Caco-2 (cell line): Measurements from ENCODE around the gene CASTOR1. TPM values are rescaled to one million over a fixed set of nuclear protein-coding genes. Genes with fewer than 3 reads are reported as not detected.

Source experiments
- BruUV-seq: library from RNA; stranded (reverse); fragments of 400-500 nt; replicated peaks from 2 replicates; lab custom pipeline; 2021; lab: Mats Ljungman, UMichigan
- CTCF ChIA-PET: fragments of 300-600 bp; sonication (Branson Sonifier 250); formaldehyde crosslinking; loops from one replicate; lab custom pipeline; 2022; ENCODE audit warnings: antibody characterized with exemption; lab: Charles Lee
- POLR2A ChIA-PET: fragments of 300-600 bp; sonication (Branson Sonifier 250); formaldehyde crosslinking; loops from one replicate; lab custom pipeline; 2022; ENCODE audit warnings: antibody characterized with exemption; lab: Charles Lee
- DNase-seq, 2 experiments: peaks; one replicate each; pipeline versions ENCODE4 v3.0.0 to v3.0.0-alpha.2; 2020 to 2022
- H3K27me3 ChIP-seq: replicated peaks from 2 replicates; pipeline ENCODE4 v1.6.0; 2011; ENCODE audit warnings: low read length; ENCODE audit not compliant: control insufficient read depth, insufficient read depth
- H3K36me3 ChIP-seq: 2 replicates; pipeline ENCODE4 v1.5.1; 2011; ENCODE audit warnings: low read length; ENCODE audit not compliant: control insufficient read depth, insufficient read depth
- H3K4me1 ChIP-seq: fragments of 250-450 bp; sonication (Bioruptor Pico); 2 replicates; pipeline ENCODE4 v1.5.1; 2020; ENCODE audit warnings: mild to moderate bottlenecking
- H3K4me3 ChIP-seq: 2 replicates; pipeline ENCODE4 v1.5.1; 2011; ENCODE audit warnings: low read depth, mild to moderate bottlenecking, control low read depth, low read length
- H3K9me3 ChIP-seq: fragments of 250-450 bp; sonication (Bioruptor Pico); 2 replicates; pipeline ENCODE4 v1.5.1; 2020; ENCODE audit warnings: mild to moderate bottlenecking, moderate library complexity
- H3K27ac Mint-ChIP-seq: one replicate; pipeline ENCODE4 v1.8.0; 2022; ENCODE audit warnings: mixed read lengths; ENCODE audit not compliant: unreplicated experiment
- H3K27me3 Mint-ChIP-seq: one replicate; pipeline ENCODE4 v1.8.0; 2022; ENCODE audit warnings: mixed read lengths; ENCODE audit not compliant: insufficient read depth, unreplicated experiment
- H3K36me3 Mint-ChIP-seq: one replicate; pipeline ENCODE4 v1.8.0; 2022; ENCODE audit warnings: mild to moderate bottlenecking, mixed read lengths; ENCODE audit not compliant: insufficient read depth, unreplicated experiment
- H3K4me1 Mint-ChIP-seq: one replicate; pipeline ENCODE4 v1.8.0; 2022; ENCODE audit warnings: low read depth, mixed read lengths; ENCODE audit not compliant: unreplicated experiment
- H3K4me3 Mint-ChIP-seq: one replicate; pipeline ENCODE4 v1.8.0; 2022; ENCODE audit warnings: mild to moderate bottlenecking, moderate library complexity, mixed read lengths; ENCODE audit not compliant: unreplicated experiment
- H3K9me3 Mint-ChIP-seq: one replicate; pipeline ENCODE4 v1.8.0; 2022; ENCODE audit warnings: mixed read lengths; ENCODE audit not compliant: unreplicated experiment
- CTCF ChIP-seq, 2 experiments: fragments of 200-600 bp in 1 of 2; IDR thresholded peaks; 1 replicate in 1 of 2; 2 replicates in 1 of 2; pipeline versions ENCODE4 v1.5.1 to v1.8.0; 2011 to 2022; ENCODE audit warnings: antibody characterized with exemption in 1 of 2, control low read depth in 1 of 2, inconsistent platforms in 1 of 2, low read depth in 1 of 2, low read length in 1 of 2, mild to moderate bottlenecking in 1 of 2, moderate library complexity in 1 of 2; ENCODE audit not compliant: insufficient read depth in 1 of 2, severe bottlenecking in 1 of 2, unreplicated experiment in 1 of 2
- intact Hi-C: fragments of 100-400 bp; cut with micrococcal nuclease; formaldehyde crosslinking; loops from one replicate; pipeline ENCODE4 v1.10.0; 2022; ENCODE audit not compliant: unreplicated experiment
- total RNA-seq: library from RNA; stranded (reverse); gene quantifications from 2 replicates; pipeline ENCODE4 v1.2.3, GENCODE V29; 2022

CASTOR1 gene
- total RNA-seq, 1 experiment from 2014 or later, result 6.3 TPM

DNA sequence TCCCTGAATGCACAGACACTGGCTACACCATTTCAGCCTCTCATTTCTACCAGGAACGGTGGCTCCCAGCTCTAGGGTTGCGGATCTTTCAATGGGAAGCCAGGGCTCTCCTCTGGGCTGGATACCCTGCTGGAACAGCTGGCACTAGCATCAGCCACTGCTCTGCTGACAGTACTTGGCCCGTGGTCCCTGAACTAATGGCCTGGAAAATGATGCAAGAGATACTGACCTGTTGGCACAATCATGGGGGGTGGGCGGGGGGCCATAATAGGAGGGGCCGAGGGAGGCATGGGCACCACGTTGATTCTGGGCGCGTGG, 48.1 kb upstream of the CASTOR1 start:
- BruUV-seq, result no TSS peak
- Histone ChIP-seq H3K9me3 (no peaks in the 10 kb centered on the region), H3K27me3 (no peaks in the 10 kb centered on the region), H3K4me3 (no peak overlapping the region), H3K4me1 (no peaks in the 10 kb centered on the region), H3K36me3 (peaks cover 3% of the 10 kb centered on the region)
- no peak overlapping the region for H3K4me3 Mint-ChIP-seq
- H3K27ac Mint-ChIP-seq, result no peak overlapping the region
- TF ChIP-seq CTCF (IDR thresholded peaks at IDR 0.05; ENCODE audit: insufficient read depth in 1 of 2, low read depth in 1 of 2, low read length in 1 of 2, severe bottlenecking in 1 of 2, unreplicated experiment in 1 of 2), result no peak
- intact Hi-C loops, result no loop called here
- H3K9me3 Mint-ChIP-seq, result no peaks in the 10 kb centered on the region
- H3K4me1 Mint-ChIP-seq, result no peaks in the 10 kb centered on the region
- DNase-seq, result no peak
- peaks cover 83% of the 10 kb centered on the region for H3K36me3 Mint-ChIP-seq
- CTCF ChIA-PET, result no interaction called here
- POLR2A ChIA-PET, result interaction anchor here (0.5 kb wide), 1 partner anchor 10 kb away, joined by 3 read pairs; no protein-coding TSS in a partner anchor
- H3K27me3 Mint-ChIP-seq, result no peaks in the 10 kb centered on the region

DNA sequence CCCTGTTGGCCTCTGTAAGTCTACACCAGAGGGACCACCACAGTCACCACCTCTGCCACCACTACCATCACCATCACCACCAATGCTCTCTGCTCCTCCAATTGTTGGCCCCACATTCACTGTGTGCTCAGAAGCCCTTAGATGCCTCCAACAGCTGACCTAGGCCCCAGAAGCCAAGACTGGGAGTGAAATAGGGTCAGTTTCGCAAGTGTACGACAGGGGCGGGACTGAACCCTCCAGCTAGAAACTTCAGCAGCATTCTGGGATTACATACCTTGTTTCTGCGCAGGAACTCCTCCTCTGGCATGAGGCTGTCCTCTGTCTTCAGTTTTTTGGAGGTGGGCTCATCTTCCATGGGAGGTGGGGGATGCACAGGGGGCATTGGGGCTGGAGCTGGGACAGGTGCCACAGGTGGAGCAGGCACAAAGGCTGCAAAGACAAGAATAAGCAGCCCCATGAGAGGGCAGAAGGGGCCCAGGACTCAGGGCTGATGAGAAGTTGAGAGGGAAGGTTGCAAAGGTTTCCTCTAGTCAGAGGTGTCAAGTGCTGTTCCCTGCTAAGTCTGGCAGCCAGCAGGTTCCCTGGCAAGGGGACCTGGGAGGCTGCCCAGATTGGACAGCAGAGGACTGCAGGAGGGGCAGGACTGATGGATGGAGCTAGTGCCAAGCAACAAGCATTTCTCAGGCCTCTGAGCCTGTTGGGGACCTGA, 47.6 kb upstream of the CASTOR1 start:
- no peak for TF ChIP-seq CTCF (IDR thresholded peaks at IDR 0.05; ENCODE audit: insufficient read depth in 1 of 2, low read depth in 1 of 2, low read length in 1 of 2, severe bottlenecking in 1 of 2, unreplicated experiment in 1 of 2)
- Histone ChIP-seq H3K27me3 (no peaks in the 10 kb centered on the region), H3K9me3 (no peaks in the 10 kb centered on the region), H3K4me1 (no peaks in the 10 kb centered on the region), H3K4me3 (no peak overlapping the region), H3K36me3 (peaks cover 3% of the 10 kb centered on the region)
- ChIA-PET POLR2A (interaction anchor here (0.5 kb wide), 1 partner anchor 9 kb away, joined by 3 read pairs; no protein-coding TSS in a partner anchor), CTCF (no interaction called here)
- H3K4me3 Mint-ChIP-seq, result no peak overlapping the region
- H3K27ac Mint-ChIP-seq, result no peak overlapping the region
- BruUV-seq, result no TSS peak
- DNase-seq, result no peak
- H3K4me1 Mint-ChIP-seq, result no peaks in the 10 kb centered on the region
- peaks cover 78% of the 10 kb centered on the region for H3K36me3 Mint-ChIP-seq
- no peaks in the 10 kb centered on the region for H3K9me3 Mint-ChIP-seq
- H3K27me3 Mint-ChIP-seq, result no peaks in the 10 kb centered on the region
- intact Hi-C loops, result no loop called here

- H3K4me3 Mint-ChIP-seq, result no peak overlapping the region
- CTCF ChIA-PET, result no interaction called here
- peaks cover 73% of the 10 kb centered on the region for H3K36me3 Mint-ChIP-seq
Measured at GRCh38 chr22:30335236-30335635, 45.9 kb upstream of the CASTOR1 start.

More at GRCh38 chr22:30335236-30335635, 45.9 kb upstream of the CASTOR1 start:
- POLR2A ChIA-PET, result no interaction called here
- intact Hi-C loops, result no loop called here
- no TSS peak for BruUV-seq
- Mint-ChIP-seq H3K27ac (no peak overlapping the region), H3K27me3 (no peaks in the 10 kb centered on the region), H3K4me1 (no peaks in the 10 kb centered on the region), H3K9me3 (no peaks in the 10 kb centered on the region)
- Histone ChIP-seq H3K4me1 (no peaks in the 10 kb centered on the region), H3K36me3 (peaks cover 2% of the 10 kb centered on the region), H3K4me3 (no peak overlapping the region), H3K9me3 (no peaks in the 10 kb centered on the region), H3K27me3 (no peaks in the 10 kb centered on the region)
- DNase-seq, result no peak
- no peak for TF ChIP-seq CTCF (IDR thresholded peaks at IDR 0.05; ENCODE audit: insufficient read depth in 1 of 2, low read depth in 1 of 2, low read length in 1 of 2, severe bottlenecking in 1 of 2, unreplicated experiment in 1 of 2)
